Colonic mucosa (tissue), 4 donors: ENCODE data around the gene CCAR1. TPM values are rescaled to one million over a fixed set of nuclear protein-coding genes. Genes with fewer than 3 reads are reported as not detected.
"Not testable (repeated sequence)": the region's sequence is repeated elsewhere in the genome, so short reads cannot be mapped to it uniquely, and the experiment has no call there.

ENCODE experiments used
- DNase-seq: peaks from one replicate; pipeline ENCODE4 v3.0.0-alpha.2; 2020
- H3K27ac ChIP-seq: fragments of 200-600 bp; one replicate; pipeline ENCODE4 v1.8.0; 2021
- H3K27me3 ChIP-seq: fragments of 200-600 bp; one replicate; pipeline ENCODE4 v1.8.0; 2021
- H3K36me3 ChIP-seq: fragments of 200-600 bp; one replicate; pipeline ENCODE4 v1.8.0; 2021
- H3K4me1 ChIP-seq: fragments of 200-600 bp; one replicate; pipeline ENCODE4 v1.8.0; 2021; ENCODE audit warnings: mild to moderate bottlenecking
- H3K4me3 ChIP-seq: fragments of 200-600 bp; one replicate; pipeline ENCODE4 v1.8.0; 2021
- H3K9ac ChIP-seq, 2 donors: one replicate each; pipeline ENCODE4 v1.7.0; 2013; ENCODE audit warnings: control low read depth in 2 of 2, low read depth in 2 of 2, low read length in 2 of 2
- H3K9me3 ChIP-seq: fragments of 200-600 bp; one replicate; pipeline ENCODE4 v1.8.0; 2021
- intact Hi-C: fragments of 100-400 bp; cut with DNase I; formaldehyde crosslinking; loops from one replicate; pipeline ENCODE4 v1.14.1; 2022
- total RNA-seq, 2 donors: library from RNA; stranded (reverse); fragmentation: NEBNext Ultra II Directional in 1 of 2; extraction: Animal tissue kit (Norgen Biotek cat#: 25700) in 1 of 2; gene quantifications; one replicate each; pipeline ENCODE4 v1.2.1, GENCODE V29; 2021
- TF ChIP-seq, protein P1 (sequence below): fragments of 200-600 bp; IDR thresholded peaks from one replicate; pipeline ENCODE4 v1.8.0; 2022; ENCODE audit warnings: antibody characterized with exemption, mild to moderate bottlenecking
- donor health status: healthy.
- donor health status: DM: no; HTN: no; CAD: no.
- donor health status: DM: no; HTN: no; CAD: no.

CCAR1 gene
- total RNA-seq, 2 donors from 2014 or later = 46.5 to 62.8 TPM

- Histone ChIP-seq H3K4me3 (no peak overlapping the region), H3K27me3 (no peaks in the 10 kb centered on the region), H3K27ac (no peak overlapping the region), H3K36me3 (no peaks in the 10 kb centered on the region), H3K9ac (no peak overlapping the region), H3K4me1 (peaks cover 5% of the 10 kb centered on the region), H3K9me3 (no peaks in the 10 kb centered on the region)
- no peak for DNase-seq
- intact Hi-C loops = no loop called here
- TF ChIP-seq, protein P1, sequence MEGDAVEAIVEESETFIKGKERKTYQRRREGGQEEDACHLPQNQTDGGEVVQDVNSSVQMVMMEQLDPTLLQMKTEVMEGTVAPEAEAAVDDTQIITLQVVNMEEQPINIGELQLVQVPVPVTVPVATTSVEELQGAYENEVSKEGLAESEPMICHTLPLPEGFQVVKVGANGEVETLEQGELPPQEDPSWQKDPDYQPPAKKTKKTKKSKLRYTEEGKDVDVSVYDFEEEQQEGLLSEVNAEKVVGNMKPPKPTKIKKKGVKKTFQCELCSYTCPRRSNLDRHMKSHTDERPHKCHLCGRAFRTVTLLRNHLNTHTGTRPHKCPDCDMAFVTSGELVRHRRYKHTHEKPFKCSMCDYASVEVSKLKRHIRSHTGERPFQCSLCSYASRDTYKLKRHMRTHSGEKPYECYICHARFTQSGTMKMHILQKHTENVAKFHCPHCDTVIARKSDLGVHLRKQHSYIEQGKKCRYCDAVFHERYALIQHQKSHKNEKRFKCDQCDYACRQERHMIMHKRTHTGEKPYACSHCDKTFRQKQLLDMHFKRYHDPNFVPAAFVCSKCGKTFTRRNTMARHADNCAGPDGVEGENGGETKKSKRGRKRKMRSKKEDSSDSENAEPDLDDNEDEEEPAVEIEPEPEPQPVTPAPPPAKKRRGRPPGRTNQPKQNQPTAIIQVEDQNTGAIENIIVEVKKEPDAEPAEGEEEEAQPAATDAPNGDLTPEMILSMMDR = no peak
Observed at GRCh38 chr10:68727146-68727545, 6.1 kb downstream of the CCAR1 start.

DNA sequence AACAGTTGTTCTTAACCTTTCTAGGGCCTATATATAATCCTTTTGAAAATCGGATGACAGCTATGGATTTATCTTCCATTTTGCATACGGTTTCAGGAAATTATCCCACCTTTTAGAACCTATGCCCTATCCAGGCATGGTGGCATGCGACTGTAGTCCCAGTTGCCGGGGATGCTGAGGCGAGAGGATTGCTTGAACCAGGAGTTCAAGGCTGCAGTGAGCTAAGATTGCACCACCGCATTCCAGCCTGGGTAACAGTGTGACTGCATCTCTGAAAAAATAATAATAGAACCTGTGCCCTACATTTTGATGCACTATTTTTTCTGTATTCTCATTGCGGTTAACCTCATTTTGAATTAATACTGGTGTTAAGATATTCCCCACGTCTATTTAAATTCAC lies 11.6 kb downstream of the CCAR1 start:
- no peaks in the 10 kb centered on the region for H3K9me3 ChIP-seq
- DNase-seq = no peak
- H3K27me3 ChIP-seq = no peaks in the 10 kb centered on the region
- H3K27ac ChIP-seq = no peak overlapping the region
- no peak overlapping the region for H3K4me3 ChIP-seq
- H3K4me1 ChIP-seq = no peaks in the 10 kb centered on the region
- peaks cover 7% of the 10 kb centered on the region for H3K36me3 ChIP-seq
- TF ChIP-seq, protein P1 = no peak
- intact Hi-C loops = no loop called here
- H3K9ac ChIP-seq = no peak overlapping the region

GRCh38 chr10:68734349-68734748 lies 13.3 kb downstream of the CCAR1 start:
- intact Hi-C loops = no loop called here
- Histone ChIP-seq H3K36me3 (peaks cover 7% of the 10 kb centered on the region), H3K9me3 (no peaks in the 10 kb centered on the region), H3K4me3 (no peak overlapping the region), H3K27me3 (no peaks in the 10 kb centered on the region), H3K4me1 (no peaks in the 10 kb centered on the region), H3K9ac (no peak overlapping the region), H3K27ac (no peak overlapping the region)
- DNase-seq = no peak
- TF ChIP-seq, protein P1 = no peak

DNA sequence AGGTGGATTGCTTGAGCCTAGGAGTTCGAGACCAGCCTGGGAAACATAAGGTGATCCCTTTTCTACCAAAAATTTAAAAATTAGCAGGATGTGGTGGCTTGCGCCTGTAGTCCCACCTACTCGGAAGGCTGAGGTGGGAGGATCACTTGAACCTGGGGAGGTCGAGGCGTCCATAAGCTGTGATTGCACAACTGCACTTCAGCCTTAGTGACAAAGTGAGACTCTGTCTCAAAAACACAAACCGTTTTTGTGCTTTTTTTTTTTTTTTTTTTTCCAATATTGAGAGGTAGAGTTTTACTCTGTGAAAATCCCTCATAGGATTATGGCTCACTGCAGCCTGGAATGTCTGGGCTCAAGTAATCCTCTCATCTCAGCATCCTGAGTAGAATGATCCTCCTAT lies 14.1 kb downstream of the CCAR1 start:
- intact Hi-C loops = no loop called here
- no peak for DNase-seq
- Histone ChIP-seq H3K27ac (no peak overlapping the region), H3K27me3 (no peaks in the 10 kb centered on the region), H3K4me1 (no peaks in the 10 kb centered on the region), H3K4me3 (no peak overlapping the region), H3K9me3 (no peaks in the 10 kb centered on the region), H3K9ac (no peak overlapping the region), H3K36me3 (peaks cover 7% of the 10 kb centered on the region)
- TF ChIP-seq, protein P1 = no peak

DNA sequence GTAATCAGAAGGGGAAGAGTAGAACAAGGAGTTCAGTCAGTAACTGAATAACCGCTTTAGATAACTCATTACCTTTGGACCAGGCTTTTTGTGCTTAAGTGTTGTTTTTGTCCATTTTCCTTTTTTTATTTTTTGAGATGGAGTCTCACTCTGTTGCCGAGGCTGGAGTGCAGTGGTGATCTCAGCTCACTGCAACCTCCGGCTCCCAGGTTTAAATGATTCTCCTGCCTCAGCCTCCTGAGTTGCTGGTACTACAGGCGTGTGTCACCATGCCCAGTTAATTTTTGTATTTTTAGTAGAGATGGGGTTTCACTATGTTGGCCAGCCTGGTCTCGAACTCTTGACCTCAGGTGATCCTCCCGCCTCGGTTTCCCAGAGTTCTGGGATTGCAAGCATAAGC lies 14.7 kb downstream of the CCAR1 start:
- H3K9ac ChIP-seq, intact Hi-C loops, DNase-seq, H3K4me3 ChIP-seq, H3K9me3 ChIP-seq, H3K27ac ChIP-seq, H3K36me3 ChIP-seq, H3K27me3 ChIP-seq, H3K4me1 ChIP-seq: not testable (repeated sequence)

DNA sequence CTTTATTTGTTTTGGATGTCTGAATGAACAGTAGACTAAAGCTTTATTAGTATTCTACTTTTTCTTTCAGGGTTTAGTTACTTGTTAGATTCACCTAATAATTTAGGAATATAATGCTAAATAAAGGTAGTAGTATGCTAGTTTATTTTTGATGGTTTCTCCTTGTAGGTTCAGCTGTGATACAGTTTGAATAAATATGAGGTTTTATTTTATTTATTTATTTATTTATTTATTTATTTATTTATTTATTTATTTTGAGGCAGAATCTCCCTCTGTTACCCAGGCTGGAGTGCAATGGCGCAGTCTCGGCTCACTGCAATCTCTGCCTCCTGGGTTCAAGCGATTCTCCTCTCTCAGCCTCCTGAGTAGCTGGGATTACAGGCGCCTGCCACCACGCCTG lies 19.6 kb downstream of the CCAR1 start:
- DNase-seq, H3K9me3 ChIP-seq, H3K9ac ChIP-seq, H3K36me3 ChIP-seq, H3K4me3 ChIP-seq, intact Hi-C loops, H3K27me3 ChIP-seq, H3K4me1 ChIP-seq, H3K27ac ChIP-seq: not testable (repeated sequence)

DNA sequence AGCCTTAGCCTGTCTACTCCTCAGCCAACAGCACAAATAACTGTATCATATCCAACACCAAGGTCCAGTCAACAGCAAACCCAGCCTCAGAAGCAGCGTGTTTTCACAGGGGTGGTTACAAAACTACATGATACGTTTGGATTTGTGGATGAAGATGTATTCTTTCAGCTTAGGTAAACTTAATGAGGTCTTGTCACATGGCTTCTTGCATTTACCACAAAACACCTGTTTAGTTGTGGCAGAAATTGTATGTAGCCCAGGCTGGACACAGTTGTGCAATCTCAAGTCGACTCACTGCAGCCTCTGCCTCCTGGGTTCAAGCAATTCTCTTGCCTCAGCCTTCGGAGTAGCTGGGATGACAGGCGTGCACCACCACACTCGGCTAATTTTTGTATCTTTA lies 21.4 kb downstream of the CCAR1 start:
- no peak for DNase-seq
- TF ChIP-seq, protein P1 = no peak
- no peak overlapping the region for H3K4me3 ChIP-seq
- H3K36me3 ChIP-seq = peaks cover 4% of the 10 kb centered on the region
- H3K9ac ChIP-seq = no peak overlapping the region
- H3K9me3 ChIP-seq = no peaks in the 10 kb centered on the region
- no peaks in the 10 kb centered on the region for H3K27me3 ChIP-seq
- intact Hi-C loops = no loop called here
- no peaks in the 10 kb centered on the region for H3K4me1 ChIP-seq
- no peak overlapping the region for H3K27ac ChIP-seq
